GM23248 (cell line): Measurements from ENCODE around the gene SH2D3A. TPM values are rescaled to one million over a fixed set of nuclear protein-coding genes. Genes with fewer than 3 reads are reported as not detected.

Source experiments
- DNase-seq: peaks from one replicate; pipeline ENCODE4 v3.0.0-alpha.2; 2015
- H2AFZ ChIP-seq: fragments of 200-600 bp; sonication (generic); 2 replicates; pipeline ENCODE4 v1.6.1; 2016; ENCODE audit warnings: antibody characterized with exemption
- H3F3A ChIP-seq: fragments of 200-600 bp; sonication (generic); 2 replicates; pipeline ENCODE4 v1.6.1; 2016; ENCODE audit warnings: mild to moderate bottlenecking, antibody characterized with exemption, mixed run types; ENCODE audit not compliant: insufficient read depth
- H3K27ac ChIP-seq: fragments of 200-600 bp; sonication (generic); 2 replicates; pipeline ENCODE4 v1.5.1; 2016; ENCODE audit warnings: mild to moderate bottlenecking
- H3K27me3 ChIP-seq: fragments of 200-600 bp; sonication (generic); replicated peaks from 2 replicates; pipeline ENCODE4 v1.6.1; 2016; ENCODE audit warnings: mild to moderate bottlenecking; ENCODE audit not compliant: insufficient read depth
- H3K36me3 ChIP-seq: fragments of 200-600 bp; sonication (generic); 2 replicates; pipeline ENCODE4 v1.6.1; 2016; ENCODE audit warnings: low read depth, mild to moderate bottlenecking
- H3K4me1 ChIP-seq: fragments of 200-600 bp; sonication (generic); 2 replicates; pipeline ENCODE4 v1.6.1; 2016; ENCODE audit warnings: mild to moderate bottlenecking; ENCODE audit not compliant: insufficient read depth
- H3K4me2 ChIP-seq: fragments of 200-600 bp; sonication (generic); one replicate; pipeline ENCODE4 v1.6.1; 2016; ENCODE audit warnings: mild to moderate bottlenecking; ENCODE audit not compliant: unreplicated experiment
- H3K4me3 ChIP-seq: fragments of 200-600 bp; sonication (generic); 2 replicates; pipeline ENCODE4 v1.5.1; 2016; ENCODE audit warnings: mild to moderate bottlenecking
- H3K79me2 ChIP-seq: fragments of 200-600 bp; sonication (generic); 2 replicates; pipeline ENCODE4 v1.6.1; 2016; ENCODE audit warnings: mild to moderate bottlenecking; ENCODE audit not compliant: insufficient read depth
- H3K9ac ChIP-seq: fragments of 200-600 bp; sonication (generic); 2 replicates; pipeline ENCODE4 v1.6.1; 2016; ENCODE audit warnings: mild to moderate bottlenecking
- H3K9me2 ChIP-seq: fragments of 200-600 bp; sonication (generic); 2 replicates; pipeline ENCODE4 v1.6.1; 2016; ENCODE audit warnings: mixed run types, mild to moderate bottlenecking, moderate library complexity; ENCODE audit not compliant: insufficient read depth
- H3K9me3 ChIP-seq: fragments of 200-600 bp; sonication (generic); one replicate; pipeline ENCODE4 v1.6.1; 2017; ENCODE audit warnings: low read depth
- H4K20me1 ChIP-seq: fragments of 200-600 bp; sonication (generic); 2 replicates; pipeline ENCODE4 v1.6.0; 2016; ENCODE audit not compliant: insufficient read depth
- EZH2 ChIP-seq: fragments of 200-600 bp; sonication (generic); IDR thresholded peaks from 2 replicates; pipeline ENCODE4 v1.6.1; 2018; ENCODE audit warnings: antibody characterized with exemption, mild to moderate bottlenecking; ENCODE audit not compliant: insufficient read depth, poor library complexity, severe bottlenecking
- EZH2phosphoT487 ChIP-seq: fragments of 200-600 bp; sonication (generic); IDR thresholded peaks from 2 replicates; pipeline ENCODE4 v1.6.1; 2018; ENCODE audit warnings: antibody characterized with exemption, moderate library complexity, mild to moderate bottlenecking, low read depth; ENCODE audit not compliant: insufficient read depth
- WGBS, 2 experiments: methylation state at CpG; one replicate each; pipeline ENCODE4 v1.1.6; 2015 to 2017; ENCODE audit warnings: low lambda C conversion rate in 2 of 2, low coverage in 1 of 2; ENCODE audit errors: missing lambda C conversion rate in 2 of 2; 5-methylcytosine and 5-hydroxymethylcytosine counted together
- in situ Hi-C: fragments of 300-500 bp; cut with MboI; formaldehyde crosslinking; loops from 2 replicates; pipeline ENCODE4 v1.15.0; 2020
- polyA plus RNA-seq: library from polyadenylated mRNA; unstranded; fragments of >200 nt; fragmentation: Nextera tagmentation; extraction: Ambion mirVana; gene quantifications from 2 replicates; pipeline ENCODE4 v1.2.1, GENCODE V29; 2016
- total RNA-seq: library from RNA; depleted of rRNA; stranded (reverse); fragments of >200 nt; shearing (Covaris generic); gene quantifications from 2 replicates; pipeline ENCODE4 v1.2.3, GENCODE V29; 2014

SH2D3A gene
- total and polyA plus RNA-seq, 2 experiments from 2014 or later, result not detected

DNA sequence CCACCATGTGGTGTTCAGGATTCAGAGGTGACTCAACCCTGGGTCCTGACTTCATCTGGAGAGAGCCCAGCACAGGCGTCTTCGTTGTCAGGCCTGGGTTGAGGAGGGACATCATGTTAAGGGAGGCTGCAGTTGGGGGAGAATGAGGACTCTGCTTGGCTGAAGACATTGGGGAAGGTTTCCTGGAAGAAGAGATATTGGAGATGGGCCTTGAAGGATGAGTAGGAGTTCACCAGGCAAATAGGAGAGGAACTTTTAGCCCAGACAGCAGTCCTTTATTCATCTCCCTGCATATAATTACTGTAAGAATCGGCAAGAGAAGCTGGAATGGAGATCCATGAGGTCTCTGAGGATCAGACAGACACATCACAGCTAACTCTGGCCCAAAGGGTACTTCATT lies 44.1 kb upstream of the SH2D3A start:
- H3K9me2 ChIP-seq, result no peaks in the 10 kb centered on the region
- peaks cover 3% of the 10 kb centered on the region; the same call in 1 of the 2 replicates for H3K27me3 ChIP-seq
- no peak overlapping the region for H3K4me2 ChIP-seq
- H3K36me3 ChIP-seq, result no peaks in the 10 kb centered on the region
- H3F3A ChIP-seq, result no peaks in the 10 kb centered on the region
- peak; percentile 7 for DNase-seq
- no peak overlapping the region for H3K4me3 ChIP-seq
- WGBS, 2 experiments, result 12 to 15% methylated on average over 3 of the region's 3 CpGs
- TF ChIP-seq EZH2 (no peak), EZH2phosphoT487 (no peak)
- in situ Hi-C loops, result no loop called here
- H3K4me1 ChIP-seq, result no peaks in the 10 kb centered on the region
- no peaks in the 10 kb centered on the region for H3K79me2 ChIP-seq
- peak overlapping the region; percentile 86 for H2AFZ ChIP-seq
- H4K20me1 ChIP-seq, result no peaks in the 10 kb centered on the region
- no peak overlapping the region for H3K27ac ChIP-seq
- no peaks in the 10 kb centered on the region for H3K9me3 ChIP-seq
- H3K9ac ChIP-seq, result no peak overlapping the region

- no peak for TF ChIP-seq EZH2
- TF ChIP-seq EZH2phosphoT487, result no peak
- in situ Hi-C loops, result no loop called here
- 29 to 37% methylated on average over 4 of the region's 4 CpGs for WGBS, 2 experiments
Measured at GRCh38 chr19:6809262-6809661, 42.0 kb upstream of the SH2D3A start.

DNA sequence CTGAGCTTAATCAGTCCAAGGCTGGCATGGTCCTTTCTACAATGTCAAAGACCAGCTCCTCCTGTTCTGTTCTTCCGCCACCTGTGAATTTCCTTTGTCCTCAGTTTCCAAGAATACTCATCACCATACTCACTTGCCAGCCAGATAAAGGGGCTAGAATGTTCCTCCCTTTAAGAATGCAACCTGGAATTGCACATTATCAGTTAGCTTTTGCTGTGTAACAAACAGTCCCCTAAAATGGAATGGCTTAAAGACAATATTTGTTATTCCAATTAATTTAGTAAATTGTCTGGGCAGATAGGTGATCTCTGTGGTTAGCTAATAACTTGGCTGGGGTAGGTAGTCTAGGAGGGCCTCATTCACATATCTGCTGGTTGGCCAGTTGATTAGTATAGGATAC lies 41.3 kb upstream of the SH2D3A start:
- Histone ChIP-seq H3F3A (no peaks in the 10 kb centered on the region), H3K27ac (no peak overlapping the region), H3K4me3 (no peak overlapping the region), H3K27me3 (peaks cover 3% of the 10 kb centered on the region; the same call in 1 of the 2 replicates), H3K36me3 (no peaks in the 10 kb centered on the region), H3K9me3 (no peaks in the 10 kb centered on the region), H3K9me2 (no peaks in the 10 kb centered on the region), H3K4me1 (no peaks in the 10 kb centered on the region), H3K4me2 (no peak overlapping the region), H3K79me2 (no peaks in the 10 kb centered on the region), H3K9ac (no peak overlapping the region), H2AFZ (no peak overlapping the region), H4K20me1 (no peaks in the 10 kb centered on the region)
- DNase-seq, result no peak
- WGBS, 2 experiments, result 82 to 83% methylated on average over 1 of the region's 1 CpG
- in situ Hi-C loops, result no loop called here
- no peak for TF ChIP-seq EZH2
- no peak for TF ChIP-seq EZH2phosphoT487

More at GRCh38 chr19:6809262-6809661, 42.0 kb upstream of the SH2D3A start:
- H2AFZ ChIP-seq, result no peak overlapping the region
- DNase-seq, result no peak
- no peaks in the 10 kb centered on the region for H3K36me3 ChIP-seq
- no peaks in the 10 kb centered on the region for H3K4me1 ChIP-seq
- no peaks in the 10 kb centered on the region for H3K79me2 ChIP-seq
- no peaks in the 10 kb centered on the region for H4K20me1 ChIP-seq
- H3K4me3 ChIP-seq, result no peak overlapping the region
- no peaks in the 10 kb centered on the region for H3F3A ChIP-seq
- no peaks in the 10 kb centered on the region for H3K9me3 ChIP-seq
- no peaks in the 10 kb centered on the region for H3K9me2 ChIP-seq
- H3K27me3 ChIP-seq, result peaks cover 3% of the 10 kb centered on the region; the same call in 1 of the 2 replicates
- H3K27ac ChIP-seq, result no peak overlapping the region
- no peak overlapping the region for H3K9ac ChIP-seq
- no peak overlapping the region for H3K4me2 ChIP-seq

- H3K27me3 ChIP-seq, result peaks cover 3% of the 10 kb centered on the region; the same call in 1 of the 2 replicates
- H3K79me2 ChIP-seq, result no peaks in the 10 kb centered on the region
- no peak overlapping the region for H3K4me3 ChIP-seq
- in situ Hi-C loops, result no loop called here
- 72 to 76% methylated on average over 5 of the region's 5 CpGs for WGBS, 2 experiments
- H3K9me2 ChIP-seq, result no peaks in the 10 kb centered on the region
- no peaks in the 10 kb centered on the region for H3F3A ChIP-seq
- no peak overlapping the region for H2AFZ ChIP-seq
- no peak for TF ChIP-seq EZH2
- TF ChIP-seq EZH2phosphoT487, result no peak
- no peaks in the 10 kb centered on the region for H3K36me3 ChIP-seq
- H3K27ac ChIP-seq, result no peak overlapping the region
- H3K4me1 ChIP-seq, result no peaks in the 10 kb centered on the region
- no peak for DNase-seq
- no peak overlapping the region for H3K9ac ChIP-seq
- no peak overlapping the region for H3K4me2 ChIP-seq
- no peaks in the 10 kb centered on the region for H4K20me1 ChIP-seq
- no peaks in the 10 kb centered on the region for H3K9me3 ChIP-seq
Measured at GRCh38 chr19:6807291-6807690, 40.1 kb upstream of the SH2D3A start.

DNA sequence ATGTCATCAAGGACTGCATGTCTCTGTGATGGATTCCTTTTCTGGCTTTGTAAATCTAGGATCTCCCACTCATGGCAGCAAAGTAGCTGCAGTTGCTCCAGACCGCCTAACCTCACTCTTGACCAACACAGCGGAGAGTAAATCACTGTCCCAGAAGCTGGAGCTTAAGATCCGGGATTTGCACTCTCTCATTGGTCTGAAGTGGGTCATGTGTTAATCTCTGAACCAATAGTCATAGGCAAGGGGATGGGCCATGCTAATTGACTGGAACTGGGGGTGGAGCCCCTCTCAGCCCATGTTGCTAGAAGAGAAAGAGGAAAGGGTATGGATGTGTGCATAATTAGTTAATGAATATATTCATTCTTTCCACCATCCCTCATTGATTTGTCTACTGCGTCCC lies 39.3 kb upstream of the SH2D3A start:
- Histone ChIP-seq H3K9me2 (no peaks in the 10 kb centered on the region), H3K9me3 (no peaks in the 10 kb centered on the region), H3K9ac (no peak overlapping the region), H3K27me3 (peaks cover 3% of the 10 kb centered on the region; the same call in 1 of the 2 replicates), H3K36me3 (no peaks in the 10 kb centered on the region), H3K27ac (no peak overlapping the region), H3K4me3 (no peak overlapping the region), H4K20me1 (no peaks in the 10 kb centered on the region), H2AFZ (no peak overlapping the region), H3K4me1 (peaks cover 4% of the 10 kb centered on the region), H3K79me2 (no peaks in the 10 kb centered on the region), H3K4me2 (no peak overlapping the region), H3F3A (no peaks in the 10 kb centered on the region)
- no peak for DNase-seq
- in situ Hi-C loops, result no loop called here
- TF ChIP-seq EZH2, result no peak
- TF ChIP-seq EZH2phosphoT487, result no peak
- 70 to 79% methylated on average over 4 of the region's 4 CpGs for WGBS, 2 experiments
